GM18517 (cell line): Measurements from ENCODE around the gene GLYATL1.
A peak's percentile ranks its signal among the peaks of the same experiment; 100 is the strongest.
"Not testable (repeated sequence)": the region's sequence is repeated elsewhere in the genome, so short reads cannot be mapped to it uniquely, and the experiment has no call there.

Experiments
- ATAC-seq: cut with Tn5 transposase; IDR thresholded peaks from one replicate; pipeline ENCODE4 v1.9.1; 2021; ENCODE audit warnings: mild to moderate bottlenecking, moderate library complexity; ENCODE audit not compliant: unreplicated experiment

Gene GLYATL1

GRCh38 chr11:58992489-58992888 lies 53.2 kb downstream of the GLYATL1 start:
- no peak for ATAC-seq

- ATAC-seq = no peak
These were observed 54.9 kb downstream of the GLYATL1 start for GRCh38 chr11:58994171-58994570.

GRCh38 chr11:58998480-58999290 lies 59.4 kb downstream of the GLYATL1 start:
- no peak for ATAC-seq

- peak; percentile 87 for ATAC-seq
These were observed 60.0 kb downstream of the GLYATL1 start for GRCh38 chr11:58999291-58999680.

- ATAC-seq = no peak
These were observed 60.7 kb downstream of the GLYATL1 start for GRCh38 chr11:59000003-59000402.

GRCh38 chr11:59002006-59002405 lies 62.7 kb downstream of the GLYATL1 start:
- not testable (repeated sequence) for ATAC-seq
